ENCODE measurements around the gene PTOV1. TPM values are rescaled to one million over a fixed set of nuclear protein-coding genes. Genes with fewer than 3 reads are reported as not detected.

PTOV1 gene
- total RNA-seq, 4 donors from 2014 or later: 88.3 to 148 (median 98.9) TPM

GRCh38 chr19:49871349-49871985, 20.5 kb downstream of the PTOV1 start:
- H3K27ac ChIP-seq: no peak overlapping the region
- no peak for DNase-seq
- H3K4me3 ChIP-seq (replicated peaks in 1 of 3): no peak overlapping the region
- H3K4me1 ChIP-seq: peaks cover 29 to 39% of the 10 kb centered on the region in 2 donors
- H3K36me3 ChIP-seq: peaks cover 3 to 7% of the 10 kb centered on the region in 2 donors
- 89 to 94% methylated on average over 12 to 17 of the region's 17 CpGs for WGBS, 2 donors
- H3K9me3 ChIP-seq: no peaks in the 10 kb centered on the region
- intact Hi-C loops (cut with DNase I): loop anchor here (10.0 kb wide), 1 partner anchor 107 kb away; the partner anchor contains the start of genes AP2A1 and TSKS
- H3K27me3 ChIP-seq: no peaks in the 10 kb centered on the region
- no peak for TF ChIP-seq POLR2A (IDR thresholded peaks at IDR 0.05)
- TF ChIP-seq, protein P1, sequence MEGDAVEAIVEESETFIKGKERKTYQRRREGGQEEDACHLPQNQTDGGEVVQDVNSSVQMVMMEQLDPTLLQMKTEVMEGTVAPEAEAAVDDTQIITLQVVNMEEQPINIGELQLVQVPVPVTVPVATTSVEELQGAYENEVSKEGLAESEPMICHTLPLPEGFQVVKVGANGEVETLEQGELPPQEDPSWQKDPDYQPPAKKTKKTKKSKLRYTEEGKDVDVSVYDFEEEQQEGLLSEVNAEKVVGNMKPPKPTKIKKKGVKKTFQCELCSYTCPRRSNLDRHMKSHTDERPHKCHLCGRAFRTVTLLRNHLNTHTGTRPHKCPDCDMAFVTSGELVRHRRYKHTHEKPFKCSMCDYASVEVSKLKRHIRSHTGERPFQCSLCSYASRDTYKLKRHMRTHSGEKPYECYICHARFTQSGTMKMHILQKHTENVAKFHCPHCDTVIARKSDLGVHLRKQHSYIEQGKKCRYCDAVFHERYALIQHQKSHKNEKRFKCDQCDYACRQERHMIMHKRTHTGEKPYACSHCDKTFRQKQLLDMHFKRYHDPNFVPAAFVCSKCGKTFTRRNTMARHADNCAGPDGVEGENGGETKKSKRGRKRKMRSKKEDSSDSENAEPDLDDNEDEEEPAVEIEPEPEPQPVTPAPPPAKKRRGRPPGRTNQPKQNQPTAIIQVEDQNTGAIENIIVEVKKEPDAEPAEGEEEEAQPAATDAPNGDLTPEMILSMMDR (IDR thresholded peaks at IDR 0.05): no peak

DNA sequence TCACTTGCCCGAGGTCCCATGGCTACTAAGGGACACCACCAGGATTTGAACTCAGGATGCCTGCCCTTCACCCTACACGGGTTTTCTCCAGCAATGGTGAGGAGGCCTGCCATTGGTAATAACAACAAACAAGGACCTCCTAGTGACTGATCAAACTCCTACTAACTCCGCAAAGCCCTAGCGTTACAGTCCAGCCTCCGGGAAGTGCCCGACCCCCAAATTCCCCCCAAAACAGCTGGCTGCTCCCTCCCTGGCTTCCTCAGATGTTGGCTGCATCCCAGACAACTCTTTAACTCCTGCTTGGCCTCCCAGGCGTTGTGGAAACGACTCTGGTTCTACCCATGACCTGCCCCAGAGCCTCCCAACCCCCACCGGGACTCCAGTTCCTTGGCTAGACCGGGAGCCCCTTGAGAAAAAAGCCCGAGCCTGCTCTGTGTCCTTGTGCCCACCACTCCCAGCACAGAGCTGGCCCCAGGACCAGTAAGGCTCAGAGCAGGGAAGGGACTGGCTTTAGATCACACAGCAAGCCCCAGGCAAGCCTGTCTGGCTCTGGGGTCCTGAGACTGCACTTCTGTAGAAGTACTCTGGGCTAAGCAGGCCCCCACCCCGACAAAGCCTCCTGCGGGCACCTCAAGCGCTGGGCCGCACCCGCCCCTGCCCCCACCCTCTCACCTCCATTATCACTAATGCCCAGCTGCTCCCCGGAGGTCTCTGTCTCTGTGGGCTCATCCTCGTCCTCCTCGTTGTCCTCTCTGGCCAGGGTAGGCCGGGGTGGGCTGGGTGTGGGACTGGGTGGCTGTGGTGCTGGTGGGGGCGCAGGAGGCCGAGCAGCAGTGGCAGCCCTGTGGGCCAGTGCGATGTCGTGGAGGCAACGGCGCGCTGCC, 21.5 kb downstream of the PTOV1 start:
- H3K4me3 ChIP-seq (replicated peaks in 1 of 3): no peak overlapping the region
- H3K27me3 ChIP-seq: no peaks in the 10 kb centered on the region
- H3K9me3 ChIP-seq: no peaks in the 10 kb centered on the region
- DNase-seq: no peak
- no peak overlapping the region for H3K27ac ChIP-seq
- H3K36me3 ChIP-seq: peaks cover 3 to 7% of the 10 kb centered on the region in 2 donors
- 83 to 88% methylated on average over 16 to 26 of the region's 27 CpGs for WGBS, 2 donors
- intact Hi-C loops (cut with DNase I): loop anchor here (10.0 kb wide), 1 partner anchor 108 kb away; the partner anchor contains the start of genes AP2A1 and TSKS
- TF ChIP-seq, protein P1 (IDR thresholded peaks at IDR 0.05): no peak
- TF ChIP-seq POLR2A (IDR thresholded peaks at IDR 0.05): no peak
- peaks cover 25 to 36% of the 10 kb centered on the region in 2 donors for H3K4me1 ChIP-seq

DNA sequence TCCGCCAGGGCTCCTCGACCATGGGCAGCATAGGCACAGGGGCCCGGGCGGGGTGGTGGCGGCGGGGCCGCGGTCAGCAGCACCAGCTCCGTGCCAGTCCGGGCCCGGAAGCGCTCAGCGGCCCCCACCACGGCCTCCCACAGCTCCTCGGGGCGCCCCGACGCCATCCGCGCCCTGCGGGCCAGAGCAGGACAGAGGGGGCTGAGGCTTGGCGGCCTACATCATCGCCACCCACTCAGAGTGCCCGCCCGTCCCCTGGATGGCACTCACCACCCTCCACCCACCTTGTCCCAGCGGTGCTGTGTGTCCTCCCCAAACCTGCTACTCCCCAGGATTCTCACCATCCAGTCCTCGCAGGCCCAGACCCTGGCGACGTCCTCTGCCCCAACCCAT, 22.2 kb downstream of the PTOV1 start:
- no peaks in the 10 kb centered on the region for H3K27me3 ChIP-seq
- no peak overlapping the region for H3K4me3 ChIP-seq (replicated peaks in 1 of 3)
- H3K27ac ChIP-seq: no peak overlapping the region
- peaks cover 3 to 7% of the 10 kb centered on the region in 2 donors for H3K36me3 ChIP-seq
- no peak for DNase-seq
- no peaks in the 10 kb centered on the region for H3K9me3 ChIP-seq
- WGBS, 2 donors: 96% methylated on average over 6 to 29 of the region's 29 CpGs
- intact Hi-C loops (cut with DNase I): loop anchor here (10.0 kb wide), 1 partner anchor 108 kb away; the partner anchor contains the start of genes AP2A1 and TSKS
- TF ChIP-seq, protein P1 (IDR thresholded peaks at IDR 0.05): no peak
- no peak for TF ChIP-seq POLR2A (IDR thresholded peaks at IDR 0.05)
- H3K4me1 ChIP-seq: peaks cover 27 to 36% of the 10 kb centered on the region in 2 donors

DNA sequence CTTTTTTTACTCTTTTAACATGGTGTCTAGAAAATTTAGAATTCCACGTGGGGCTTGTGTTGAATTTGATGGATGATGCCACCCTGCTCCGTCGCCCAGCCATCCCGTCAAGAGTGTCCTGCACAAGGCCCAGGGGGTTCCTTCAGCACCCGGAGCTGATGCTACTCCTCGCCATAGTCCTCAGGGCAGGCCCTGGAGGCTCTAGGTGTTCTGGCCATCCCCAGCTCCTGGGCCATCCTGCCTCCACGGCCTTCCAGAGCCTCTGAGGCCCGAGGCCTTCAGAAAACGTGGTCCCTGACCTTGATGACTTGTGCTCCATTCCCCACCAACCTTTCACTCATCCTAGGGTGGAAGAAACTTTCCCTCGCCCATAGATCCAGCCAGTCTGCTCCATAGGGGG, 22.9 kb downstream of the PTOV1 start:
- Histone ChIP-seq H3K9me3 (no peaks in the 10 kb centered on the region), H3K36me3 (peaks cover 3 to 7% of the 10 kb centered on the region in 2 donors), H3K27me3 (no peaks in the 10 kb centered on the region), H3K4me3 (replicated peaks in 1 of 3) (no peak overlapping the region), H3K4me1 (peaks cover 25 to 35% of the 10 kb centered on the region in 2 donors), H3K27ac (no peak overlapping the region)
- DNase-seq: no peak
- TF ChIP-seq, protein P1 (IDR thresholded peaks at IDR 0.05): no peak
- no peak for TF ChIP-seq POLR2A (IDR thresholded peaks at IDR 0.05)
- intact Hi-C loops (cut with DNase I): loop anchor here (10.0 kb wide), 1 partner anchor 109 kb away; the partner anchor contains the start of genes AP2A1 and TSKS
- WGBS, 2 donors: 89 to 92% methylated on average over 10 of the region's 10 CpGs
